SU-DHL-6 (cell line): ENCODE results near the gene ZG16.

Experiments
- CTCF ChIP-seq: fragments of 200-600 bp; sonication (generic); IDR thresholded peaks from one replicate; pipeline ENCODE4 v1.5.1; 2017; ENCODE audit warnings: antibody characterized with exemption, mild to moderate bottlenecking, low read length, moderate library complexity; ENCODE audit not compliant: insufficient read depth, poor library complexity, severe bottlenecking
- EZH2phosphoT487 ChIP-seq: fragments of 200-600 bp; sonication (generic), shearing (Covaris generic); conservative IDR thresholded peaks from 2 replicates; pipeline ENCODE4 v1.6.1; 2018; ENCODE audit warnings: mild to moderate bottlenecking, antibody characterized with exemption, low read length, moderate library complexity, mixed read lengths

- TF ChIP-seq CTCF (no peak), EZH2phosphoT487 (no peak)
These were observed 32.2 kb upstream of the ZG16 start, which contains the start of gene C16orf54 for GRCh38 chr16:29745853-29746345.
